ENCODE measurements around the gene TRIP10. TPM values are rescaled to one million over a fixed set of nuclear protein-coding genes. Genes with fewer than 3 reads are reported as not detected.

The TRIP10 gene
- total and polyA plus RNA-seq, 2 of the 13 experiments (the other 11 are each of a cell fraction or from before 2014, with no cell fraction given) = 32.5 to 33.2 TPM

- TF ChIP-seq ZNF224 (CRISPR knock-in tag; IDR thresholded peaks at IDR 0.05) (peak; percentile 76), SKI (IDR thresholded peaks at IDR 0.05; ENCODE audit: partially characterized antibody) (peak; percentile 79), PTBP1 (IDR thresholded peaks at IDR 0.05; ENCODE audit: low read depth, low read length, poor library complexity, severe bottlenecking) (no peak), SNAI1 (CRISPR knock-in tag; IDR thresholded peaks at IDR 0.05; ENCODE audit: borderline replicate concordance) (no peak), CHCHD3 (CRISPR knock-in tag; IDR thresholded peaks at IDR 0.05) (no peak), ZBTB44 (CRISPR knock-in tag; IDR thresholded peaks at IDR 0.05) (peak; percentile 92)
Observed at GRCh38 chr19:6720369-6721137, 18.9 kb upstream of the TRIP10 start, which contains the start of gene C3 (continued).

- H3K9me3 ChIP-seq (ENCODE audit: low read length) = no peaks in the 10 kb centered on the region
- intact Hi-C loops (cut with micrococcal nuclease; ENCODE audit: unreplicated experiment) (loop anchor here (2.0 kb wide), 1 partner anchor 16 kb away; the partner anchor contains the start of gene GPR108), in situ Hi-C loops (cut with HindIII; ENCODE audit: extremely low pct_ligation_motif_present, low pct_unique_long_range_greater_than_20kb) (no loop called here)
- peak overlapping the region in 2 of 3 experiments; percentile 9 to 89; a peak in 2 of 6 replicates for H3K4me3 ChIP-seq (replicated peaks in 1 of 3; ENCODE audit: insufficient read depth in 1 of 3, low read depth in 2 of 3, low read length in 3 of 3)
- peak overlapping the region; percentile 90 for H3K27ac ChIP-seq (ENCODE audit: extremely low read length, insufficient read depth, low read length)
- no TSS peak for BruUV-seq (replicated peaks)
- H2AFZ ChIP-seq (ENCODE audit: low read length) = no peak overlapping the region
- peak overlapping the region; percentile 64 for H3K4me2 ChIP-seq (ENCODE audit: low read depth, low read length)
- peaks cover 80% of the 10 kb centered on the region for H3K4me1 ChIP-seq (ENCODE audit: insufficient read depth, low read length)
- no peak for ATAC-seq
- peak overlapping the region; percentile 64 for H3K9ac ChIP-seq (ENCODE audit: insufficient read depth, low read depth, low read length)
- peaks cover 27% of the 10 kb centered on the region for H3K79me2 ChIP-seq (ENCODE audit: insufficient read depth, low read length)
- FAIRE-seq = no peak
- peaks cover 39% of the 10 kb centered on the region for H4K20me1 ChIP-seq (ENCODE audit: insufficient read depth, low read length)
- CTCF ChIA-PET (ENCODE audit: low intra/inter-chr PET ratio, low total read pairs) = interaction anchor here (0.6 kb wide), 1 partner anchor 236 kb away, joined by 5 read pairs; no protein-coding TSS in a partner anchor
- peaks cover 18 to 24% of the 10 kb centered on the region in 2 experiments for H3K36me3 ChIP-seq (replicated peaks in 1 of 2; ENCODE audit: control insufficient read depth in 1 of 2, insufficient read depth in 2 of 2, low read length in 2 of 2)
- peaks cover 0 to 7% of the 10 kb centered on the region in 2 experiments; a peak in 1 of 5 replicates for H3K27me3 ChIP-seq (ENCODE audit: control insufficient read depth in 1 of 2, insufficient read depth in 2 of 2, low read length in 2 of 2)
- POLR2A ChIA-PET = interaction anchor here (0.6 to 8.0 kb wide), 24 partner anchors 9 to 1199 kb away, joined by 3 to 278 read pairs (median 5); partner anchors contain the start of genes ALKBH7, GPR108 and SNAPC2
- no peak for DNase-seq (ENCODE audit: low spot score)
- TF ChIP-seq PRPF4 (IDR thresholded peaks at IDR 0.05; ENCODE audit: low read depth, low read length, poor library complexity, severe bottlenecking) = no peak
- TF ChIP-seq MEF2D (CRISPR knock-in tag; IDR thresholded peaks at IDR 0.05) = no peak
- no peak for TF ChIP-seq SETDB1 (CRISPR knock-in tag; IDR thresholded peaks at IDR 0.05; ENCODE audit: borderline replicate concordance)
- TF ChIP-seq ZFP91 (CRISPR knock-in tag; IDR thresholded peaks at IDR 0.05; ENCODE audit: borderline replicate concordance) = no peak
- TF ChIP-seq ATF7-NPFF (CRISPR knock-in tag; IDR thresholded peaks at IDR 0.05; ENCODE audit: low read depth) = no peak
- TF ChIP-seq ZNF543 (CRISPR knock-in tag; IDR thresholded peaks at IDR 0.05) = 0 out of 2 replicates have a peak, but pooled peaks have one; percentile 5
- no peak for TF ChIP-seq ZBTB7A (CRISPR knock-in tag; IDR thresholded peaks at IDR 0.05)
- no peak for TF ChIP-seq FOXP4 (CRISPR knock-in tag; IDR thresholded peaks at IDR 0.05)
- TF ChIP-seq ZNF670 (CRISPR knock-in tag; IDR thresholded peaks at IDR 0.05; ENCODE audit: borderline replicate concordance) = no peak
- no peak for TF ChIP-seq ZBTB7B (CRISPR knock-in tag; IDR thresholded peaks at IDR 0.05)
Observed at GRCh38 chr19:6721138-6721474, 18.4 kb upstream of the TRIP10 start.

Data from HepG2 (cell line).